Testis (tissue), 2 donors: ENCODE measurements around the gene CDCA5.

ENCODE experiments used
- CTCF ChIP-seq, 3 experiments: fragments of 450-650 bp in 2 of 3; fragments of 200-600 bp in 1 of 3; sonication (generic) in 1 of 3; IDR thresholded peaks; one replicate each; pipeline ENCODE4 v1.5.1; 2016 to 2019; ENCODE audit warnings: antibody characterized with exemption in 3 of 3, mild to moderate bottlenecking in 2 of 3, moderate library complexity in 1 of 3
- POLR2A ChIP-seq: fragments of 450-650 bp; IDR thresholded peaks from one replicate; pipeline ENCODE4 v1.6.1; 2017; ENCODE audit warnings: antibody characterized with exemption, mild to moderate bottlenecking, moderate library complexity

GRCh38 chr11:65057526-65057925 lies 26.3 kb downstream of the CDCA5 start:
- TF ChIP-seq CTCF (IDR thresholded peaks at IDR 0.05), result no peak
- TF ChIP-seq POLR2A, result no peak
